CD4-positive, alpha-beta T cell (primary cell): ENCODE results near the gene ACER2. TPM values are rescaled to one million over a fixed set of nuclear protein-coding genes. Genes with fewer than 3 reads are reported as not detected.

Source experiments
- ATAC-seq: fragments of 200-7000 bp; cut with Tn5 transposase; one replicate; pipeline ENCODE4 v1.10.0; 2022; ENCODE audit warnings: mild to moderate bottlenecking; ENCODE audit not compliant: poor library complexity
- CTCF ChIA-PET: fragments of 350-600 bp; sonication (Branson Sonifier 250); formaldehyde crosslinking; loops from one replicate; lab custom pipeline; 2021; ENCODE audit warnings: antibody characterized with exemption, inconsistent platforms; lab: Charles Lee
- POLR2A ChIA-PET: fragments of 350-600 bp; sonication (Branson Sonifier 250); formaldehyde crosslinking; loops from one replicate; lab custom pipeline; 2021; ENCODE audit warnings: antibody characterized with exemption, inconsistent platforms; lab: Charles Lee
- DNase-seq, 14 experiments: peaks; one replicate each; pipeline ENCODE4 v3.0.0-alpha.2; 2013 to 2020; ENCODE audit warnings: mixed read lengths in 2 of 14
- H3K27ac ChIP-seq, 2 donors: one replicate each; pipeline versions ENCODE4 v1.5.1 to v1.7.0; 2013; ENCODE audit warnings: low read length in 2 of 2, low read depth in 1 of 2, mild to moderate bottlenecking in 1 of 2
- H3K27me3 ChIP-seq, 2 experiments: 1 replicate in 1 of 2; 2 replicates in 1 of 2; pipeline versions ENCODE4 v1.6.1 to v1.7.0; 2013; ENCODE audit warnings: low read length in 2 of 2, control low read depth in 1 of 2, mild to moderate bottlenecking in 1 of 2, moderate library complexity in 1 of 2; ENCODE audit not compliant: insufficient read depth in 2 of 2, control insufficient read depth in 1 of 2
- H3K36me3 ChIP-seq: one replicate; pipeline ENCODE4 v1.6.1; 2013; ENCODE audit warnings: low read length, control low read depth; ENCODE audit not compliant: insufficient read depth
- H3K4me1 ChIP-seq: one replicate; pipeline ENCODE4 v1.6.1; 2013; ENCODE audit warnings: low read length, control low read depth; ENCODE audit not compliant: insufficient read depth
- H3K4me3 ChIP-seq: one replicate; pipeline ENCODE4 v1.5.1; 2013; ENCODE audit warnings: mild to moderate bottlenecking, low read length, moderate library complexity
- H3K9me3 ChIP-seq, 2 experiments: 1 replicate in 1 of 2; 2 replicates in 1 of 2; pipeline versions ENCODE4 v1.6.1 to v1.7.0; 2013; ENCODE audit warnings: low read length in 2 of 2, mild to moderate bottlenecking in 2 of 2, control low read depth in 1 of 2, moderate library complexity in 1 of 2; ENCODE audit not compliant: control insufficient read depth in 1 of 2, insufficient read depth in 1 of 2
- H3K27ac Mint-ChIP-seq: one replicate; pipeline ENCODE4 v1.8.0; 2020; ENCODE audit warnings: mixed read lengths
- H3K27me3 Mint-ChIP-seq: one replicate; pipeline ENCODE4 v1.8.0; 2021; ENCODE audit warnings: mixed read lengths
- H3K36me3 Mint-ChIP-seq: one replicate; pipeline ENCODE4 v1.8.0; 2021; ENCODE audit warnings: low read depth, mixed read lengths
- H3K4me1 Mint-ChIP-seq: one replicate; pipeline ENCODE4 v1.8.0; 2021; ENCODE audit warnings: low read depth, mixed read lengths
- H3K4me3 Mint-ChIP-seq: one replicate; pipeline ENCODE4 v1.8.0; 2020; ENCODE audit warnings: mild to moderate bottlenecking, mixed read lengths
- H3K9me3 Mint-ChIP-seq: one replicate; pipeline ENCODE4 v1.8.0; 2020; ENCODE audit warnings: mixed read lengths
- intact Hi-C, 2 experiments: fragments of 100-400 bp; cut with DNase I in 1 of 2; cut with micrococcal nuclease in 1 of 2; formaldehyde crosslinking; loops; one replicate each; pipeline versions ENCODE4 v1.15.1 to v1.9.0; 2023 to 2025; cut with DNase I, micrococcal nuclease
- total RNA-seq, 174 experiments: library from RNA in 2 of 174; stranded (reverse) in 2 of 174; gene quantifications; one replicate each; pipeline ENCODE4 v1.2.3 and lab custom pipeline; 2021 to 2026
- TF ChIP-seq, protein P1 (sequence below): fragments of 200-600 bp; IDR thresholded peaks from one replicate; pipeline ENCODE4 v1.8.0; 2022; ENCODE audit warnings: antibody characterized with exemption, mild to moderate bottlenecking

The ACER2 gene
- total RNA-seq, 2 experiments from 2014 or later = 1.2 to 1.4 TPM

DNA sequence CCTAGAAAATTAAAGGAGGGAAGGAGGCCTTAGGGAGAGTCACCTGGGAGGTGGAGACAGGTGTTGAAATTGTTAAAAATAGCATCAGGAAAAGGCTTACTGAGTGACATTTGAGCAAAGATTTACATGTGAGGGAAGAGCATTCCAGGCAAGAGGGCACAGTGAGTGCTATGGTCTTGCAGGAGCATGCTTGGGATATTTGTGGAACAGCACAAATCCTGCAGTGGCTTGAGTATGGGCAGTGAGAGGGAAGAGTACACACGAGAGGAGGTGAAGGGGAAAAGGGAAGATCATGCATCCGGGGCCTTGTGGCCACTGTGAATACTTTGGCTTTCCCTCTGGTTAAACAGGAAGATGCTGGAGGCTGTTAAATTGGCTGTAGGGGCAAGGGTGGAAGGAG, 36.6 kb downstream of the ACER2 start:
- no peak overlapping the region for H3K4me3 Mint-ChIP-seq
- Histone ChIP-seq H3K4me1 (peaks cover 14% of the 10 kb centered on the region), H3K27me3 (no peaks in the 10 kb centered on the region), H3K36me3 (peaks cover 3% of the 10 kb centered on the region), H3K4me3 (no peak overlapping the region), H3K9me3 (no peaks in the 10 kb centered on the region), H3K27ac (no peak overlapping the region)
- TF ChIP-seq, protein P1, sequence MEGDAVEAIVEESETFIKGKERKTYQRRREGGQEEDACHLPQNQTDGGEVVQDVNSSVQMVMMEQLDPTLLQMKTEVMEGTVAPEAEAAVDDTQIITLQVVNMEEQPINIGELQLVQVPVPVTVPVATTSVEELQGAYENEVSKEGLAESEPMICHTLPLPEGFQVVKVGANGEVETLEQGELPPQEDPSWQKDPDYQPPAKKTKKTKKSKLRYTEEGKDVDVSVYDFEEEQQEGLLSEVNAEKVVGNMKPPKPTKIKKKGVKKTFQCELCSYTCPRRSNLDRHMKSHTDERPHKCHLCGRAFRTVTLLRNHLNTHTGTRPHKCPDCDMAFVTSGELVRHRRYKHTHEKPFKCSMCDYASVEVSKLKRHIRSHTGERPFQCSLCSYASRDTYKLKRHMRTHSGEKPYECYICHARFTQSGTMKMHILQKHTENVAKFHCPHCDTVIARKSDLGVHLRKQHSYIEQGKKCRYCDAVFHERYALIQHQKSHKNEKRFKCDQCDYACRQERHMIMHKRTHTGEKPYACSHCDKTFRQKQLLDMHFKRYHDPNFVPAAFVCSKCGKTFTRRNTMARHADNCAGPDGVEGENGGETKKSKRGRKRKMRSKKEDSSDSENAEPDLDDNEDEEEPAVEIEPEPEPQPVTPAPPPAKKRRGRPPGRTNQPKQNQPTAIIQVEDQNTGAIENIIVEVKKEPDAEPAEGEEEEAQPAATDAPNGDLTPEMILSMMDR = no peak
- H3K9me3 Mint-ChIP-seq = no peaks in the 10 kb centered on the region
- ATAC-seq (no peak), DNase-seq (no peak)
- no peaks in the 10 kb centered on the region for H3K27me3 Mint-ChIP-seq
- no peak overlapping the region for H3K27ac Mint-ChIP-seq
- intact Hi-C loops = no loop called here
- H3K36me3 Mint-ChIP-seq = peaks cover 28% of the 10 kb centered on the region
- CTCF ChIA-PET = no interaction called here
- POLR2A ChIA-PET = no interaction called here
- H3K4me1 Mint-ChIP-seq = peaks cover 8% of the 10 kb centered on the region

DNA sequence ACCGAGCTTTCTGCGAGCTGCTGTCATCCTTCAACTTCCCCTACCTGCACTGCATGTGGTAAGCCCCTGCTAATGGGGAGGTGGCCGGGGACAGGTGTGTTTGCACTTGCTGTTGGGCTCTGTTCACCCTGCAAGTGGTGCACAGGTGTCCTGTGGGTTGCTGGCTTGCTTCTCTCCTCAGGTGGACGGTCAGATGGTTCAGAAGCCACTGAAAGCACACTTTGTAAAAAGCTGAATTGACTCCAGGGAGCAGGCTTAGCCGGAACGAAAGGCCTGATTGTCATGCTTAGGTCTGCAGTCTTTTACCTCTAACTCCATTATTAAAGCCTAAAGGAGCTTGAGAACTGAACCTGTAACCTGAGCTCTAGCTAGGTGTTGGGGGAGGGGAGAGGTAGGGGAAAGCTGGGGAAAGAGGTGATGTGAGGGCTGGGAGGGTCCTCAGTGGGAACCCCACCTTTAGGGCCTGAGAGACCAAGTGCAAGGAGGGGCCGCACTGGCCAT, 37.6 kb downstream of the ACER2 start:
- Mint-ChIP-seq H3K9me3 (no peaks in the 10 kb centered on the region), H3K4me1 (peaks cover 6% of the 10 kb centered on the region), H3K4me3 (no peak overlapping the region), H3K36me3 (peaks cover 29% of the 10 kb centered on the region), H3K27me3 (no peaks in the 10 kb centered on the region), H3K27ac (no peak overlapping the region)
- Histone ChIP-seq H3K36me3 (peaks cover 3% of the 10 kb centered on the region), H3K4me1 (peaks cover 6% of the 10 kb centered on the region), H3K27me3 (no peaks in the 10 kb centered on the region), H3K9me3 (no peaks in the 10 kb centered on the region), H3K27ac (no peak overlapping the region), H3K4me3 (no peak overlapping the region)
- TF ChIP-seq, protein P1 = no peak
- ATAC-seq (no peak), DNase-seq (no peak)
- intact Hi-C loops = no loop called here
- CTCF ChIA-PET = interaction anchor here (1.3 kb wide), 1 partner anchor 19 kb away, joined by 5 read pairs; no protein-coding TSS in a partner anchor
- POLR2A ChIA-PET = no interaction called here

DNA sequence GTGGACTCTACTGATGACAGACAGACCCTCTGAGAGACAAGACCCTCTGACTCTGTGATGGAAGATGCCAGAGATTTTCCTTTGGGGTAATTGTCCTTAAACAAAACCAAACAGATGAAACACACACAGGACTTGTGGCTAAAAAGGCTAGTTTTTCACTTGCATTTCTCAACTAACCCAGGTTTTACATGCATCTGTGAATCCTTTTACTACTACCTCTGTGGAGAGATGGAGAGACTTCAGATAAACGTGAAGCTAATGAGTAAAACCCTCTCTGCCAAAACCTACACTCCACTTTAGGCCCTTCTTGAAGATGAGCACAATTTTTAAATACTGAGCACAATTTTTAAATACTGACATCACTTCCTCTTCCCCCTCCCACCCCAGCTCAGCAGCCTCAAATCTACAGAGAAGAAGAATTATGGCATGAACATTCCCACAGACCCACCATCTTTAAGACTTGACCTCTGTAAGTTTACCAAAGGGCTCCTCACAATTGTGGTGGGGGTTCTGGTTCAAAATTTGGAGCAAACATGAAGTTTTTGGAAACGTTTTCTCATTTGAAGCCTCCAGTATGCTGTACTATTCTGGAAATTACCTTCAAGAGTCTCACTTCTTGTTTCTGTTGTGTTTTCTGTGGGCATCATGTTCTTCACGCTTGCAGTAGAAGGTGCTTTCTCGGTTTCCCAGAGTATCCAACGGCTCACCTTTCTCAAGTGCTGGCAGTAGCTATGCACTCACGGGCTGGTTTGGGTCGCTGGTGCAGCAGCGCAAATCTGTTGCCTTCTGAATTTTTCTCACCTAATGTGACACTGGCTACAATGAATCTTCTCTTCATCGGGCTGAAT, 42.7 kb downstream of the ACER2 start:
- DNase-seq (no peak), ATAC-seq (no peak)
- ChIA-PET POLR2A (interaction anchor here (0.6 kb wide), 1 partner anchor 340 kb away, joined by 7 read pairs; no protein-coding TSS in a partner anchor), CTCF (interaction anchor here (6.2 kb wide), 1 partner anchor 13 kb away, joined by 33 read pairs; no protein-coding TSS in a partner anchor)
- Histone ChIP-seq H3K36me3 (no peaks in the 10 kb centered on the region), H3K27me3 (no peaks in the 10 kb centered on the region), H3K4me3 (no peak overlapping the region), H3K9me3 (no peaks in the 10 kb centered on the region), H3K4me1 (no peaks in the 10 kb centered on the region), H3K27ac (no peak overlapping the region)
- Mint-ChIP-seq H3K4me1 (no peaks in the 10 kb centered on the region), H3K9me3 (no peaks in the 10 kb centered on the region), H3K4me3 (no peak overlapping the region), H3K27ac (no peak overlapping the region), H3K27me3 (no peaks in the 10 kb centered on the region), H3K36me3 (peaks cover 17% of the 10 kb centered on the region)
- TF ChIP-seq, protein P1 = no peak
- intact Hi-C loops = loop anchor here (1.0 to 10.0 kb wide), 3 partner anchors 277 to 1196 kb away; partner anchors contain the start of gene RRAGA (in 1 of the 2)
